ENCODE results near the gene C22orf15. TPM values are rescaled to one million over a fixed set of nuclear protein-coding genes. Genes with fewer than 3 reads are reported as not detected.

Gene C22orf15
- total RNA-seq, 1 donor from 2014 or later: 5.9 TPM

DNA sequence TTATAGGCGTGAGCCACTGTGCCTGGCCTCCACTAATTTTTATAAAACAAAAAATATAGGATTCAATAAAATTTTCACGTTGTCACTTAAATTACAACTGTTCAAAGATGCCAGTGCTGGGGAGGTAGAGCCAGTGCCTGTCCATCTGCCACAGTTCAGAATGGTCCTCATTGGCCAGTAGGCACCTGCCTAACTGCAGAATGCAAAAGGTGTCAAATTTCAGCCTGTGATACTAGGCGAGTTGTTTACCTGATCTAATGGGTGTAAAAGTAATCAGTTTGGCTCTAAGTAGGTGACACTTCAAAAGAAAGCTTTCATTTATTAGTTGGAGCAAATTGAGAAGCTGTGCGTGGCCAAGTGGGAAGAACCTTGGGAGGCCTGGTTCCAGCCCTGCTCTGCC is 26.3 kb downstream of the C22orf15 start:
- H3K4me3 ChIP-seq: no peak overlapping the region
- no peak for DNase-seq
- H3K36me3 ChIP-seq: peaks cover 38% of the 10 kb centered on the region
- peaks cover 35% of the 10 kb centered on the region for H3K4me1 ChIP-seq
- H3K27me3 ChIP-seq (ENCODE audit: low read depth): no peaks in the 10 kb centered on the region
- H3K27ac ChIP-seq: no peak overlapping the region
- ATAC-seq: no peak
- intact Hi-C loops (cut with DNase I): no loop called here
- H3K9me3 ChIP-seq: no peaks in the 10 kb centered on the region
- TF ChIP-seq, protein P1, sequence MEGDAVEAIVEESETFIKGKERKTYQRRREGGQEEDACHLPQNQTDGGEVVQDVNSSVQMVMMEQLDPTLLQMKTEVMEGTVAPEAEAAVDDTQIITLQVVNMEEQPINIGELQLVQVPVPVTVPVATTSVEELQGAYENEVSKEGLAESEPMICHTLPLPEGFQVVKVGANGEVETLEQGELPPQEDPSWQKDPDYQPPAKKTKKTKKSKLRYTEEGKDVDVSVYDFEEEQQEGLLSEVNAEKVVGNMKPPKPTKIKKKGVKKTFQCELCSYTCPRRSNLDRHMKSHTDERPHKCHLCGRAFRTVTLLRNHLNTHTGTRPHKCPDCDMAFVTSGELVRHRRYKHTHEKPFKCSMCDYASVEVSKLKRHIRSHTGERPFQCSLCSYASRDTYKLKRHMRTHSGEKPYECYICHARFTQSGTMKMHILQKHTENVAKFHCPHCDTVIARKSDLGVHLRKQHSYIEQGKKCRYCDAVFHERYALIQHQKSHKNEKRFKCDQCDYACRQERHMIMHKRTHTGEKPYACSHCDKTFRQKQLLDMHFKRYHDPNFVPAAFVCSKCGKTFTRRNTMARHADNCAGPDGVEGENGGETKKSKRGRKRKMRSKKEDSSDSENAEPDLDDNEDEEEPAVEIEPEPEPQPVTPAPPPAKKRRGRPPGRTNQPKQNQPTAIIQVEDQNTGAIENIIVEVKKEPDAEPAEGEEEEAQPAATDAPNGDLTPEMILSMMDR (IDR thresholded peaks at IDR 0.05): no peak

- Histone ChIP-seq H3K27me3 (ENCODE audit: low read depth) (no peaks in the 10 kb centered on the region), H3K9me3 (no peaks in the 10 kb centered on the region), H3K36me3 (peaks cover 44% of the 10 kb centered on the region), H3K4me1 (peaks cover 35% of the 10 kb centered on the region), H3K4me3 (no peak overlapping the region), H3K27ac (no peak overlapping the region)
- DNase-seq (peak; percentile 14), ATAC-seq (no peak)
- TF ChIP-seq, protein P1 (IDR thresholded peaks at IDR 0.05): no peak
- intact Hi-C loops (cut with DNase I): no loop called here
Observed at GRCh38 chr22:23789638-23790037, 26.8 kb downstream of the C22orf15 start.

- Histone ChIP-seq H3K4me1 (peaks cover 34% of the 10 kb centered on the region), H3K27ac (no peak overlapping the region), H3K36me3 (peaks cover 58% of the 10 kb centered on the region), H3K9me3 (no peaks in the 10 kb centered on the region), H3K27me3 (ENCODE audit: low read depth) (no peaks in the 10 kb centered on the region), H3K4me3 (no peak overlapping the region)
- no peak for ATAC-seq
- intact Hi-C loops (cut with DNase I): no loop called here
- TF ChIP-seq, protein P1 (IDR thresholded peaks at IDR 0.05): no peak
- peak; percentile 26 for DNase-seq
Observed at GRCh38 chr22:23790819-23791737, 28.3 kb downstream of the C22orf15 start.

- H3K9me3 ChIP-seq: no peaks in the 10 kb centered on the region
- H3K4me1 ChIP-seq: peaks cover 28% of the 10 kb centered on the region
- intact Hi-C loops (cut with DNase I): no loop called here
- TF ChIP-seq, protein P1 (IDR thresholded peaks at IDR 0.05): no peak
- H3K36me3 ChIP-seq: peaks cover 65% of the 10 kb centered on the region
- no peak for ATAC-seq
- no peaks in the 10 kb centered on the region for H3K27me3 ChIP-seq (ENCODE audit: low read depth)
- H3K4me3 ChIP-seq: no peak overlapping the region
- peak; percentile 29 for DNase-seq
- no peak overlapping the region for H3K27ac ChIP-seq
Observed at GRCh38 chr22:23791738-23792645, 29.2 kb downstream of the C22orf15 start.

- DNase-seq (peak; percentile 13), ATAC-seq (no peak)
- Histone ChIP-seq H3K9me3 (no peaks in the 10 kb centered on the region), H3K36me3 (peaks cover 73% of the 10 kb centered on the region), H3K27ac (no peak overlapping the region), H3K4me3 (no peak overlapping the region), H3K27me3 (ENCODE audit: low read depth) (no peaks in the 10 kb centered on the region), H3K4me1 (peaks cover 19% of the 10 kb centered on the region)
- TF ChIP-seq, protein P1 (IDR thresholded peaks at IDR 0.05): no peak
- intact Hi-C loops (cut with DNase I): no loop called here
Observed at GRCh38 chr22:23793326-23793725, 30.5 kb downstream of the C22orf15 start.
